COR-L47 (cell line): ENCODE results near the gene WWC2.
"Not testable (repeated sequence)": the region's sequence is repeated elsewhere in the genome, so short reads cannot be mapped to it uniquely, and the experiment has no call there.

Experiments
- DNase-seq: peaks from one replicate; lab custom pipeline; 2025; lab: John Stamatoyannopoulos, UW

WWC2 gene

GRCh38 chr4:183142571-183143550, 43.8 kb downstream of the WWC2 start:
- peak; percentile 11 for DNase-seq

DNA sequence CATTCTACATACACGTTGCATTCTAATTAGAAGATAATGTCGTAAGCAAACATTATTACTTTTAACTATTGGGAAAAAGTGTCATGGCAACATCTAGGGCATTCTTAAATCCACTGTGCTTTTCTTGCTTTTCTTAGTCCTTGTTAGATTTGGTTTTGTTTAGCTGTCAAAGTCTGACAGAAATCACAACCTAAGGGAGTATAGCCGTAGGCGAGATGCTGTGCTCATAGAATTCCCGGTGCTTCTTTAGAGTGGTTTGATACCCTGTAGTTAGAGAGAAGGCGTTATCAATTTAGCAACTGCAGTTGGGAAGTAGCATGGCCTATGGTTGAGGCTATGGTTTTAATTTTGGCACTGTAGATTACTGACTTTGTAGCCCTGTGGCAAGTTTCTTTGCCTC, 45.7 kb downstream of the WWC2 start:
- no peak for DNase-seq

DNA sequence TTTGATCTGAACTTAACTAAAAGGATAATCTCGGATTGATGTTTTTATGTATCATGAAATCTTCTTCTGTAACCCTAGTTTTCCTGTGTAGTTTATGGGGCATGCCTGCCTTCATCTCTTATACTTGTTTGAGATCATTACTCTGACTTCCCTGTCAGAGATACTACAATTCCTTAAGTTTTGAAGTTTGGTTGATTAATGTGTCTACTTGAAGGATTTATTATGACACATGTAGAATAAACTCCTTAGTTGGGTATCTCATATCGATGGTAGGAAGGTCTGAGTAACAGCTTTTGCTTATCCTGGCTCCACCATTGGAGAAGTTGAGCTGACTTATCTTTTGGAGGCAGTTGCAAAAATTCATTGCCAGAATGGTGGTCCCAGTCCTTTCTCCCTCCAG, 46.7 kb downstream of the WWC2 start:
- DNase-seq, result no peak

DNA sequence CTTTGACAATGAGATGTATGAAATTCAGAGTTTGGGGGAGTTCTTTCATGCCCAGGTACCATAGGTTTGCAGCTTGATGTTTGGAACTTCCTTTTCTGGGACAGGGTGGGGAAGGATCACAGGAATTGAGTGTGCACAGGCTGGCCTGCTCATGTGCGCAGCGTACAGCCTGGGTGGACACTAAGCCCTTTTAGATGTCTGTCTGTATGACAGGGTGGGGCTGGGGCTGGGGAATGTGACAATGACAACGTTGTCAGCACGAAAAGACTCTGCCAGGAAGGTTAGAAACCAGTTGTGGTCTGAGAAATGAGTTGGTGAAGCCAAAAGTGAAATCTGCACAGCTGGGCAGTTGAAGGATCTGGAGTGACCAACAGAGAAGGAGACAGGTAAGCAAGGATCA, 47.4 kb downstream of the WWC2 start:
- no peak for DNase-seq

DNA sequence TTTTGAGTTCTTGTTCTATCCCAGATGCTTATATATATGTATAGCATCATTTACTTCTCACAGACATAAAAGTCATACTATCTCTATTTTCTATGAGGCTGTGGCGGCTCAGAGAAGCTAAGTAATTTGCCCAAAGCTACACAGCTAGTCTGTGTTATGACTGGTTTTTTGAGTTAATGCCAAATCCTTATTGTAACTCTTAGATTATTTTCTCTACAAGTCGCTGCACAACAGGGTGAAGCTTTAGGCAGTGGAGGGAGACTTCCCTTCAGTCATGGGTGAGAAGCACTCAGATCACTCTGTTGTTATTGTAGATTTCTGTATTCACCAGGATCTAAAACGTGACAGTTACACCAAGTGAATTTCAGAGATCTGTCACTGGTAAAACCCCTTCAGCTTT, 48.1 kb downstream of the WWC2 start:
- DNase-seq, result no peak

GRCh38 chr4:183147983-183148382, 48.9 kb downstream of the WWC2 start:
- no peak for DNase-seq

- DNase-seq, result no peak
Measured at GRCh38 chr4:183149616-183150539, 50.8 kb downstream of the WWC2 start.

DNA sequence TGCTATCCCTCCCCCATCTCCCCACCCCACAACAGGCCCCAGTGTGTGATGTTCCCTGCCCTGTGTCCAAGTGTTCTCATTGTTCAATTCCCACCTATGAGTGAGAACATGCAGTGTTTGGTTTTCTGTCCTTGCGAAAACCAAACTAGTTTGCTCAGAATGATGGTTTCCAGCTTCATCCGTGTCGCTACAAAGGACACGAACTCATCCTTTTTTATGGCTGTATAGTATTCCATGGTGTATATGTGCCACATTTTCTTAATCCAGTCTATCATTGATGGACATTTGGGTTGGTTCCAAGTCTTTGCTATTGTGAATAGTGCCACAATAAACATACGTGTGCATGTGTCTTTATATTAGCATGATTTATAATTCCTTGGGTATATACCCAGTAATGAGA, 51.6 kb downstream of the WWC2 start:
- not testable (repeated sequence) for DNase-seq

- DNase-seq, result not testable (repeated sequence)
Measured at GRCh38 chr4:183152232-183152631, 53.2 kb downstream of the WWC2 start.

GRCh38 chr4:183153190-183153916, 54.3 kb downstream of the WWC2 start:
- DNase-seq, result no peak

DNA sequence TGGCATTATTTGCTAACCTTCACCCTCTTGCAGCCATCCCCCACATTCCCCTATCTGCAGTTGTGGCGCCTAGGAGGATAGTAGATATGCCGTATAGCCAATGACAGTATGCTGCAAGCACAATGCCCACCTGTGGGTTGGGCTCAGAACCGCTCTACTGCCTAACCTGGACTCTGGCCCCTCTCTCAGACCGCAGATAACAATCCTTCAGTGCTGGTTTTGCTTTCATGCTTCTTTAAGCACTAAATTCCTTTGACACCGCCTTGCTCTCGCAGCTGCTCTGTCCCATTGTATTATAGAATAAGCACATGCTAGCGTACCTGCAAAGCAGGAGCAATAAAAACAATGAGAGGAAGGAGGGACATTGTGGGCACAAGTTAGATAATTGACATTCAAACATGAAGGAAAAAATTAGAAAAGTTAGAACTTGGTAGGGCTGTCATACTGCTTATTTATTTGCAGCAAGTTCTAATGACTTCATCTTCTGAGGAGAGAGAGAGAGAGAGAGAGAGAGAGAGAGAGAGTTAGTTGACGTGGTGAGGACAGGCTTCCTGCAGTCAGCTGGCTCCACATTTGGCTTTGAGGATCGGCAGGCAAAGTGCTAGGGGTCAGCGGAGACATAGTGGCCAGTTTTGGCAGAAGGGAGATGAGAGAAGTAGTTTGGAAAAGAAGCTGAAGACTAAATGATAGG, 55.8 kb downstream of the WWC2 start:
- no peak for DNase-seq

- DNase-seq, result no peak
Measured at GRCh38 chr4:183155450-183156184, 56.6 kb downstream of the WWC2 start.

GRCh38 chr4:183157215-183157614, 58.2 kb downstream of the WWC2 start:
- DNase-seq, result no peak

GRCh38 chr4:183158062-183158461, 59.0 kb downstream of the WWC2 start:
- DNase-seq, result no peak

- DNase-seq, result no peak
Measured at GRCh38 chr4:183161630-183162029, 62.6 kb downstream of the WWC2 start.

DNA sequence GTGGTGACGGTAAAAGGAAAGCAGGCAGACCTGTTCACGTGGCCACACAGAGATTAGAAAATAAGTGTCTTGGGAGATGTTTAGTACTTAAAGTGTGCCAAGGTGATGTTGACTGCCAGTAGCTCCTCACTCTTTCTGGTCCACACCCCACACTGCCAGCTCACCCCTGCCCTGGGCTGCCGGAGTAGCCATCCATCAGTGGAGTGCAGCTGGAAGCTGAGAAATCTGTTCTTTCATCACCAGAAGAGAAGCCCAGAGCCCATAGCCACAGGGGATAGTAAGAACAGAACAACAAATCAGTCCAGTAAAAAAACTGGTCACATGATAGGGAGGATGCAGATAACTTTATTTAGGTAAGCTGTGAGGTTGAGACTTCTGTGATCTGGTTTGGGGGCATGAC, 64.1 kb downstream of the WWC2 start:
- no peak for DNase-seq

- DNase-seq, result no peak
Measured at GRCh38 chr4:183164963-183165362, 65.9 kb downstream of the WWC2 start.

DNA sequence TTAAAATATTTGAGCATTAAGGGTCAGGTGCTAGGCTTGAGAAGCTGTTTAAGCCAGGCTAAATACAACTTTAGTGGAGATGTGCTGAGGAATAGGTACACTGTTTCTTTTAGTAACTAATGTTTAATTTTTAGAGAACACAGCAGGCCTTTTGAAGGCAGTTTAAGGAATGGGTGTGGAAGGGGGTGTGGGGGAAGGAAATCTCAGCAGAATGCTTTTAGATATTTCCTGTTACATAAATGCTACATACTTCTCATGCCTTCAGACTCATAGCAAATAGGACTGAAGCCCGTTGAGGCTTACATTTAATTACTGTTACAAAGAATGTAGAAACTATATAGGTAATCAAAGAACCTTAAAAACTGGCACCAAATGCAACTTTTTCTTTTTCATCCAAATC, 66.3 kb downstream of the WWC2 start:
- DNase-seq, result no peak

- no peak for DNase-seq
Measured at GRCh38 chr4:183170894-183171293, 71.8 kb downstream of the WWC2 start.

DNA sequence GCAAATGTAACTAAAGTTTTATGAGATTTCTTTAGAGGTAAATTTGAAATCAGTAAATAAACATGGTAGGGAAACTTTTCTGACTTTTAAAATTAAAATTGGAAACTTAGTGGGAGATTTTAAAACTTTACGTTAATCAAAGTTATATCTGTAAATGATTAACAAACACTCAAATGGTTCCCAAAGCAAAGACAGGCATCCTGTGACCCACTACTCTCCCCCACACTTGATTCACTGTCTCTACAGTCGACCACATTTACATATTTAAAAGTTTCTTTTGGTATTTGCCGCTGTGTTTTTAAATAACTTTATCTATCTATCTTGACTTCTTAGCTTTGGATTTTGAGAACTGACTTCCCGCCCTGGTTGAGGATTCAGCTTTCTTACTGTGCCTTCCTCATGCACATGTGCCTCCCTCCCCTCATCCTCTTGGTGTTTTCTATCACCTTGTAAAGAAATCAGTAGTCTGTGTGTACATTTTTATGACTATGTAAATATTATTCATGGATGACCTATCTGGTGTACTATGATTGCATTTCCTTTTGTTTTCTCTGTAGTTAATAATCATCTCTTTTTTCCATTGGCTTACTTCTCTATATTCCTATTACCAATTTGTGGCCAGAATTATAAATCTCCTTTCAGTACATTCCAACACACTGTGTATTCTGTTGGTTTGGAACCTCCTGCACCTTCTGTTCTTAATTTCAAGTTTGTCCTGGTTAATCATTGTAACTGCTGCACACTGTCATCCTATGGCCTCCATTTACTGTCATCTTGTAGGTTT, 72.6 kb downstream of the WWC2 start:
- no peak for DNase-seq
